Activated CD4-positive, CD25-positive, alpha-beta regulatory T cell (primary cell): ENCODE measurements around the gene OVAAL.
"Not testable (repeated sequence)": the region's sequence is repeated elsewhere in the genome, so short reads cannot be mapped to it uniquely, and the experiment has no call there.

Experiments
- DNase-seq, 4 experiments: peaks; one replicate each; lab custom pipeline; 2025; lab: John Stamatoyannopoulos, UW

Gene OVAAL

DNA sequence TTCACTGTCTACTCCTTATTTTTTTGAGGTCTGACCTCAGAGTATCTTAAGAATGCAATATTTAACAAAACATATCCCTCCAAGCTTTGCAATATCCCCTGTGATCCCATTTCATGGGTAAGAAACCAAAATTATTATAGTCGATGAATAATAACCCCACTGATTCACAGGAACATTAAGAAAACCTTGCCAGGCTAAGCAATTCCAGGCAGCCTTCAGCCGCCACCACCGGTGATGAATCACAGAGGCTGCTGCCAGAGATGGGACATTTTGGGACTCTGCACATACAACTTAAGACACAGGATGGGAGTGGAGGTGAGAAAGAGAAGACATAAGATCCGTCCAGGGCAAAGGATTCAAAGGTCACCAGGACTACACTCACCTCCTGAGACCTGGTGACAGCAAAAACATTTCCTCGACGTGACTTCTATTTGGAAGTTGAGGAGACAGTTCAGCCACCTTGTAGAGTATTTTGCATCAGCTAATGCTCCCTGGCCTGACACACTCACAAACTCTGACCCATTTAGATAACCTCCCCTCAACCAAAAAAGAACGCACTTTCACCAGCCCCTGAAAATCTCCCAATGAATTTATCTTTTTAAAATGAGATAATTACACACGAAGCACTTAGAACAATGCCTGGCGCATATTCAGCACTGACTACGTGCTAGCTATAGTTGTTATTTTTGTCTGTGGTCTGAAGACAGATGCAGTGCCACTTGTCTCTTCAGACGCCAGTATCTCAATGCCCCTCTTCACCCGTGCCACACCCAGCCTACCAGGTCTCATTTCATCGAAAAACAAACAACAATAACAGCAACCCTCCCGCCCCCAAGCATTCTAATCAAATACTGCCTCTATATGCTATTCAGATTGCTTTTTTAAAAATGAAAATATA, 17.8 kb upstream of the OVAAL start:
- DNase-seq = no peak

DNA sequence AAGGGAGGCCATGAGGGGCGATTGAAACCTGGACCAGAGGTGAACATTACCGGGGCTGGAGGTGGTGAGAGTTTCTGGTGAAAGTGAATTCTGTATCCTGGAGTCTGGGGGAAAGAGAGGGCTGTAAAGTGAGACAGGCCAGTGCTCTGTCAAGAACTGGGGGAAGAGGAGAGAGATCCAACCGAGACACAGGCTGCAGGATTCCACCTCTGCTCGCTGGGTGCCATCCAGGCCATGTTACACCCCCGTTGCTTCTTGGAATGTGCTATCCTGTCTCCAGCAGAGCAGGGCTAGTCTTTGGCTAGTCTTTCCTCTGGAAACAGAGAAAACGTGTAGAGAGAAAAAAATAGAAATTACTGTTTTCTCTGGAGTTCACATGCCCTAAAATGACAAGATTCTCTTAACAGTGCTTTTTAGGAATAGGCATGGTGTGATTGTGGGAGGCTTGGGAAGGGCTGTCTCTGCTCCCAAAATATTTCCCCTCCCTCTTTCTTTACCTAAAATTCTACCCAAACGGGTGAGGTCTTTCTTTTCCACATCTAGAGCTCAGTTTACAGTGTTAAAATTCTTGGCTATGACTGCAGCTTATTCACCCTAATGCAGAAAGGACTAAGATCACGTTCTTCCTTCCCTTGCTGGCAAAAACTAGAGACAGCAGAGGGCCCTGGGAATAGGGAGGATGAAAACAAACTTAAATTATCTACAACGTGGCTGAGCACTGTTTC, 16.5 kb upstream of the OVAAL start:
- no peak for DNase-seq

DNA sequence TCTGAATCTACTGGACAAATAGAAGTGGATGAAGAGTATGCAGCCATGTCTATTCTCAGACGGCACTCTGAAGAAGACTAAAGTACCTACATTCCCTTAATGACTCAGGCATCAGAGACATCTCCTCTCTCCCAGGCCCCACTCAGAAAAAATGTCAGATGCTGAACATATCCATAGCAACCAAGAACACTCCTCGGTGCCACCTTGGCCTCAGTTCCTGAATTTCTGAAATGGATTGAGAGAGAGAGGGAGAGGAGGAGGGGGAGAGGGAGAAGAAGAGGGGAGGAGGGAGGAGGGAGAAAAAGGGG, 16.0 kb upstream of the OVAAL start:
- no peak for DNase-seq

DNA sequence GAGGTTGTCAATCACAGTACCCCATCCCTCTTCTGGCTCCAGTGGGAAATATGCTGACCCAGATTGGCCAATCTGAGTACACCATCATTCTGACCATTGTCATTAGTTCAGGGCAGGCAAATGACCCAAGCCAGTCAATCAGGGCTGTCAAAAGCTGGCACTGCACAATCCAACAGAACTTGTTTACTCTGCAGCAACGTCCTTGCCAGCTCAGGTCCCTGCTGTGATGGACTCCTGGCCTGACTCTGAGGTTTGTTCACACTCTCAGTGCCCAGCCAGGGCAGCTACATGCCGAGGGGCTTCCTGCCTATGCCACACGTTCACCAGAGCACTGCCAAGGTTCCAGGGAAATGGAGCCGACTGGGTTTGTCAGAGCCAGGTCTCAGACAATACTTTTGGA, 14.7 kb upstream of the OVAAL start:
- no peak for DNase-seq

DNA sequence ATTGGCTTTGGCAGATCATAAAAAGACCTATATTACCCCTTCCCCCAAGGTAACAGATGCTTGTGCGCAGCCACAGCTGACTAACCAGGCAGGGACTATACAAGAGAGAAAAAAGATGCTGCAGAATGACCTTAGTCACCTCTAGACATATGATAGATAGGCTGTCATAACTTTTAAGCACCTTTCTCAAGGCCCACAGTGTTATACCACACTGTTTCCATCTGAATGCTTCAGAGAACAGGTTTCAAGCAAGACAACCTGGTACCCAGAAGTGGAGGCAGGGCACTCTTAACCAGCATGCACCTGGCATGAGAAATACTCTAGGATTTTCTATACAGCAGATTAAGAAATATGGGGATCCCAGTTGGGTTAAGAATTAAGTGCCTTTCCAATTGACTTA, 12.8 kb upstream of the OVAAL start:
- no peak for DNase-seq

DNA sequence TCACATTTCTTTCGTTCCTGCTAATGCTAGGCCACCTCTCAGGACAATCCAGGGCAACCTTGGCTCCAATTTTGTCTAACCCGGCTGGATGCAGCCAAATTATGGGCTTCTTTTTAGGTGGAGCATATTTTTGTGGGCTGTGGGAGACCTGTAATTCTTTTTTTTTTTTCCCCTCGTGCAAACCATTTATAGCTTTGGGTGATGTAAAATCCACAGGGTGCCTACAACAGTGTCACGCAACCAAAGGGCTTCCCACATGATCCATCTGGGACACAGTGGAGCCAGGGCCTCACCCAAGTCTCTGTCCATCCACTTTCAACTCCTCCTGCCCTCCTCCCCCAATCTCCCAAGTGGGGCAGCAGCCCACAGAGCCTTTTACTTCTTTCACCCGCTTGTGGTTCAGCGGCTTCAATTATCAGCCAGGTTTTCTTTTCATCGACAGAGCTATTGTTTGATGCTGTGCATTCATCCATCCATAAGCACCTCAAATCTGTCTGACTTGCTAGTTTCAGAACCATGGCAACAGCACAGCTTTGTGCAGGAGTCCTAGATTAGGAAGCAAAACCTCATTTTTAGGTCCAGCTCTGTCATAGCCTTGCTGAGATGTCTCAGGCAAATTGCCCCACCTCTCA, 10.0 kb upstream of the OVAAL start:
- no peak for DNase-seq

DNA sequence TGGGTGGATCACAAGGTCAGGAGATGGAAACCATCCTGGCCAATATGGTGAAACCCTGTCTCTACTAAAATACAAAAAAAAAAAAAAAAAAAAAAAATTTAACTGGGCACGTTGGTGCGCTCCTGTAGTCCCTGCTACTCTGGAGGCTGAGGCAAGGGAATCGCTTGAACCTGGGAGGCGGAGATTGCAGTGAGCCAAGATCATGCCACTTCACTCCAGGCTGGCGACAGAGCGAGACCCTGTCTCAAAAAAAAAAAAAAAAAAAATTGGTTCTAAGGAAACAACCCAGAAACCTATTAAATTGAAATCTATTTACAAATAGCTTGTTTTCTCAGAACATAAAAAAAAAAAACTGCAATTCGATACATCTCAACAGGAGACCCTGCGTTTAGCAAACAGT, 9.0 kb upstream of the OVAAL start:
- DNase-seq = not testable (repeated sequence)

DNA sequence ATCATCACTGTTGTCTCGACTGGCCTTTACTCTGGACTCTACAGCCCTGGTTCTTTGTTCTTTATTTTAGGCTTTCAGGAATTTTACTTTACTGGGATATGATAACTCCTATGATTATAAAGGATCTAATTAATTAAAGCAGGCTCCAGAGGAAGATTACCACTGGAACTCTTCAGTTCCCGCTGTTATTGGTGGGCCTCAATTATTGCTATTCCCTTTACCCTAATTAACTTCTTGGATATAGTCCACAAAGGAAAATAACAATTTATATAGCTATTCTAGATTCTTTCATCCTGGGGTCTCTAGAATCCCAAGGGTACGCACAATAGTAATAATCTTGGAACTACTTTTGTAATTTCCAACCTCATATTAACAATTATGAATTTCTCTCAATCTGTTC, 8.5 kb upstream of the OVAAL start:
- DNase-seq = no peak

DNA sequence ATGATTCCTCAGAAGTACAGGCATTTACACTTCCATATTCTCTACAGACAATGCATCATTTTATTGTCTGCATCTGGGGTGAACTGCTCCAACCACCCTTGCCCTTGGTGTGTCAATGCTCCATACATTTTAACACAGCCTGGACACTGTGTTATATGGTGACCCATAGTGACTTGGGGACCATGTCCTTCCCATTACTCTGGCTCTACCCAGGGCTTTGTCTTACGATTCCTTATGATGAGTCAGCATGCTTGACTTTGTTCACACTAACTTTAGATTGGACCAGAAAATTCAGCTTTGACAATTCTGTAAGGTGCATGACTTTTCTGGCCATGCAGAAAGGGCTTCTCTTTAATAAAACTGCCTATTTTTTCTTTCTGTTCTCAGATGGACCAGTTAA, 6.8 kb upstream of the OVAAL start:
- DNase-seq = no peak

DNA sequence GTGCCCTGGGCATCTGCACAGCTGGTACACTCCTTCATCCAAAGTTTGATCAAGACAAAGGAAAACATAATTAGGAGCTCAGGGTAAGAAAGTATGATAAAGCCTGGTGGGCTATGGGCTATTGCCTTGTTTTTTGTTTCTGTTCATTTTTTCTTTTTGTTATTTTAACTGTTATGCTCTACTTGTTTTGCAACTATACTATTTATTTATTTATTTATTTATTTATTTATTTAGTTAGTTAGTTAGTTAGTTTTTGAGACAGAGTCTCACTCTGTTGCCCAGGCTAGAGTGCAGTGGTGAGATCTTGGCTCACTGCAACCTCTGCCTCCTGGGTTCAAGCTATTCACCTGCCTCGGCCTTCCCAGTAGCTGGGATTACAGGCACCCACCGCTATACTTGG, 5.7 kb upstream of the OVAAL start:
- DNase-seq = not testable (repeated sequence)

DNA sequence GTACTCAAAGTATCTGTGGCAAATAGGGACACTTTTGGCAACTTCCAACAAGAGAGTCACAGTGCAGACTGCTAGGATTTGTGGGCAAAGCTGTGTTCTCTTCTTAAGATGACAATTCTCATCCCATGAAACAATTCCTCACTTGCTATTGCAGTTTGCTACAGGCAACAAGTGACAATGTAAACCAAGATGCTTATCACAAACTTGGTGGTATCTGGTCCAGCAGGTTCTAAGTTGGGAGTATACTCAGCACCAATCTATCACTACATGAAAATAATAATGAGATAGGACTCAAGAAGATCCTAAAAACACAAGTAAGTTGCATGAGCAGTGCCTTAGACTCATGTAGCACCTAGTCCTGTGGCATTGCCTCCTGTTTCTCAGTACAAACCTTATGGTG, 3.4 kb upstream of the OVAAL start:
- no peak for DNase-seq

DNA sequence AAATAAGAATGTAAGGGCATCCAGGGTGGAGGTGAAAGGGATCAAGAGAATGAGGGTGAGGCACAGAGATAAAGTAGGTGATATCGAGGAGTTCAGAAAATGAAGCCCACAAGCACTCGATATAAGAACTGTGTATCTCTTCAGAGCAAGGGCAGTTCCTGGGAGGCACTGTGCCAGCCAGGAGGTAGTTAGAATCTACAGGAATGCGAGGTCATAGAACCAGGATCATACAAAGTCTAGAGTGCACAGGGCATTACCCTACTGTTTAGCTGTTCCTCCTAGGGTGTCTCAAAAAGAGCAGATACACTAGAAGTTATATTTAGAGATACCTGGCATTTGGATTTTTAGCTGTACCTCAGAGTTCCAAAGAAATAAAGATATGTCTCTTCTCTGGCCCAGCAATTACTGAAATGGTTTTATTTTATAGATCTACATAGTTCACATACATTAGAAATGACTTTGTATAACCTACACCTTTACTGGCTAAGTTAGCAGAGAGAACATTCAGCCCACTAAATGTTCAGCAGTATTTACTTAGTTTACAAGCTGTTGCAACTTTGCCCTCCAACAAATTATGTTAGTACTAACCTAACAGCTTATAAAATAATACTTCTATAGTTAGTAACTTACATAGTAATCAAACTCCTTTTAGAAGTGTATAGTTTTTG, 1.6 kb downstream of the OVAAL start:
- no peak for DNase-seq

DNA sequence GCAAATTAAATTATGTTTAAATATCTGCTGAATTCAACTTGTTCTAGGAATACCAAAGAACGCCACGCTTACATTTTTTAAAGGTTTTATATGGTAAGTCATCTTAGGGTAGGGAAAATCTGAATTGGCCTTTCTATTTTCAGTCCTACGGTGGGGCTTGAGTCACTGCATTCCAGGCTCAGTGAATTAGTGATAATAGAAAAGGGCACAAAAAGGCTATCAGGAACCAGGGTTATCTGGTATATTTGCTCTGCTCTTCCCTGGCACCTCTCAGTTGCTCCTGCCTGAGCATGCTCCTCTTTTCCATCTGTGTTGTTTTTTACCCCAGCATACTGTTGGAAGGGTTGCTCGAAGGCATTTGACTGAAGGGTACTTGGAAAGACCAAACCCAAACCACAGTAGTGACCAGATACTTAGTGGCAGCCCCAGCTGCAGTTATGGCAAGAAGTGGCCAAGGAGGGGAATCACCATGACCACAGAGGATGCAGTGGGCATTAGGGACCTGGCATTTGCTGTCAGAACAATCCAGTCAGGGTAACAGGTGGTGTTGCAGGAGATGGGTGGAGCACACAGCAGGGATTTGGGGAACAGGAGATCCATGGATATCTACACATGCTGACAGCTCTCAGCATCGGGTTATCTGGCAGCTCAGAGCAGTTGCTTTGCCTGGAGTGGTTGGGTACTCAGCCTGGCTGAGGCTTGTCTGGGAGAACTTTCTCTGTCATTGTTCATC, 2.3 kb downstream of the OVAAL start:
- DNase-seq = no peak

DNA sequence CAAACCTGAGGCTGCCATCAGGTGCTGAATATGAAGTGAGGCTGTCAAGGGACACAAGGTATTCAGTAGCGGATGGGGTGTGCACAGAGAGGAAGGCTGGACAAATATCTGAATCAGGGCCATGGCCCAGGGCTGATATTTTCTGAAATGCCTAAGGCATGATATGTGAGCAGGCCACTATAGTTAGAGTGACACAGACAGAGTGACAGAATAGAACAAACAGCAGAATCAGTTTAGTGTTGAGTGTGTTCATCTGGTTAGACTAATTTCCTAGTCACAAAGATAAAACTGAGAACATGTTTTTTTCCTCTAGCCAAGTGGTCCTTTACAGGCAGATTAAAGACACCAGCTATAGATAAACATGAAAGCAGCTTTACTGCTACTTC, 3.9 kb downstream of the OVAAL start:
- no peak for DNase-seq

DNA sequence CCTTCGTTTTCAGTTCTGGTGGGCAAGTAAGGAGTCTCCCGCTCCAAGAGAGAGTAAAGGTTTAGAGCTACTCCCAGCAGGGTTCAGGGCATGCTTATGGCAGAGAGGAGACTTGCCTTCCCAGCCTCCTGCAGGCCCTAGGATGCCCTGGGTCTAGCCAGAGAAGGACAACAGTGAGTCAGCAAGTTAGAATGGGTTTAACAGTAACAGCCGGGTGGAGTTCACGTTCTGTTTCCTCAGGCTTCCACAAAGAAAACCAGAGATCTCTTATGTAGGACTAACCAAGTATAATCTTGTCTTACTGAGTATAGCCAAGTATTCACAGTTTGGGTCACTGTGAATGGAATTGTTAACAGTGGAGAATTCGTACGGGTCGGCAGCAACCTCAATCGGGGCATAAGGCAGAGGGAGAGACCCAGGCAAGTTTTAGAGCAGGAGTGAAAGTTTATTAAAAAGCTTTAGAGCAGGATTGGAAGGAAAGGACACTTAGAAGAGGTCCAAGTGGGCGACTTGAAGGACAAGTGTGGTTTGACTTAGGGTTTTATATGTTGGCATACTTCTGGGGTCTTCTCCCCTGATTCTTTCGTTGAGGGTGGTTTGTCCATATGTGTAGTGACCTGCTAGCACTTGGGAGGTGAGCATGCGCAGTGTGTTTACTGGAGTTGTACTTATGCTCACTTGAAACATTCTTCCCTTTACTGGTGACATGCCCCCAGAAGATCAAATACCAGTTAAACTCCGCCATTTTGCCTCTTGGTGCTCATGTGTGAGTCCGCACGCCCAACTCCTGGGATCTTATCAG, 4.5 kb downstream of the OVAAL start:
- no peak for DNase-seq

DNA sequence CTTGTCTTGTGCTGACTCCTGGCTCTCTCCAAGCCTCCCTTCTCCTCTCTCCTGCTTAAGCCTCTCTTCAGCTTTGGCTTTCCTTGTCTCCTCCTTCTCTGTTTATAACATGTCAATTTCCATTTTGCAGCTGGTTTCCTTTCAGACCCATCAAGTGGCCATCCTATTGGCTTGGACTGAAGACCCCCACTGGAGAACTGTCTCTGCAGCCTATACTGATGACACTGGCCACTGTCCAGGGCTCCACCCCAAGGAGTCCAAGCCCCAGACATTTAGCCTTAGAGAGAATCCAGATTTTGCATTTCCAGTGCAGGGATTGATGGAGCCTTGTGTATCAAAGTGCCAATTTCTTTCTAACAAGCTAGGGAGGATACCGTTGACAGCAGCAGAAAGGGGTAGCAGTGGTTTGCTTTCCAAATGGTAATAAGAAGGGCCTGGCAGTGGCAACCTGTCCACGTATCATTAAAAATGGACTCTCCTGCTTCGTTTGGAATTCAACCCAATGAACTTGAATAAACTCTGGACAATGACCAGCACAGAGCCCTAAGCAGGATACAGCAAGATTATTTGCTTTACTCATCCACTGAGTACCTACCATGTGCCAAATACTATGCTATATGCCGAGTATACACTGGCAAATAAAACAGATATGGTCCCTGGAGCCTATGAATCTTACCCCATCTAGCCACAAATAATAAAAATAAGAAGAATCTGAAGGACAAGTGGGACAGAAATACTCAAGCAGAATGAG, 6.5 kb downstream of the OVAAL start:
- DNase-seq = no peak

DNA sequence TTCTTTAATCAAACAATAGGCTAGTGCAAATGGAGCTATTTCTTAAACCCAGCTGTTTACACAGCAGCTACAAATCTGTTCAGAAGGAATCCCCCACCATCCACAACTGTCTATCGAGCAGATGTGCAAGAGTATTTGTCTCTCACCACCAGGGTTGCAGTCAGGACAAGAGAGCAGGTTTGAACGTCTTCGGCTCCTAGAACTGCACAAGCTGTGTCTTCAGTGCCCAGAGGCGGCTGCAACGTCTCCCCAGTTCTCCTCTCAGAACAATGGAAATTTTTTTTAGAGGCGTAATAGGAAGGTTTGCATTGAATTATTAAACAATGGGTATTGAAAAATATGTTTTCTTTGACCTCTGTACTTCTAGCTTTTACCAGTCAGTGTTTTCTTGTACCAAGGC, 7.3 kb downstream of the OVAAL start:
- no peak for DNase-seq

DNA sequence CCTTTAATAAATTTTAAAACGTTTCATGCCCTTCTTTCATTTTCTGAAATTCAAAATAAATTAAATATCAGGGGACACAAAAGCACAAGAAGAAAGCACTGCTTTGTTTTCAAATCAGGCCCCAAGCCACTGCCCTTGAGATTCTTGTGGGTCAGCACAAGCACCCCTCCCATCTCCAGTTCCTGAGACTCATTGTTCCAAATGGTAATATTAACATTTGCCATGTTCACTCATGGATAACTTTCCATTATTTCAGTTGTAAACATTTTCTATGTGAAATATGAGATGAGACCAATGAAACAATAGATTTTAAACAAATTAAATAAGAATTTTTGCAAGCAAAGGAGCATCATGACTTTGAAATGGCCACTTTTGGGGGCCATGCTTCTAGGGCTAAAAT, 7.7 kb downstream of the OVAAL start:
- no peak for DNase-seq

DNA sequence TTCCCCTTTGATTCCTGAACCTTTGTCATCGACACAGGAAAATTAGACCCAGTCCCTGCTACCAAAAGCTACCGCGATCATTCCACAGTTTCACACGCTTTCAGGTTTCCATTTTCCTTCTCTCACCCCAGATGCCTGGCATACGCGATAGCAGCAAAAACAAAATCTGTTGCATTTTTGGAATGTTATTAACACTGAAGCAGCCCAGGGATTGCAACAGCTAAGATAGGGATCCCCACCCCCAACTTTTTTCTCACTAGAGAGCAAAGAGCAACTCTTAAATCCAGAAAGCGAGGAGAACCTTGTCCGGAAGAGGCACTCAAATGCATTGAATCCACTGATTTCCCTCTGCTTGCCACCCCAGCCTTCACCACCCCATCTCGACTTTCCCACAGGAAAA, 8.9 kb downstream of the OVAAL start:
- no peak for DNase-seq

DNA sequence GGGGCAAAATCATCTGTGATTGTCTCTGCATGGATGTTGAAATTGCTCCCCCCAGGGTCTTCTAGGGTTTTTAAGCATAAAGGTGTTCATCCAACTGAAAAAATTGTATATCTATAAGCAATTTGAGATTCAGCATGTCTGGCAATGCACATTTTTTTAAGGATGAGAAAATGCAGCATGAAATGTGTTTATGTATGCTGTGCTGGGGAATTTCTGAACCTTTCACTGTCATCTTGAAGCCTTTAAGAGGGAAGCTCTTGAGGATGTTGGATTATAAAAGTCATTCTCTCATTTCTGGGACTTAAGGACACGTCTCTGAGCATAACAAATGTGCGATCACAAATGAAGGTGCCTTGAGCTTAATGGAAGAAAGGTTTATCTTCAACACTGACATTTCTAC, 9.4 kb downstream of the OVAAL start:
- DNase-seq = no peak
